GM21423 (cell line): Measurements from ENCODE around the gene POLR2F.
"Not testable (repeated sequence)": the region's sequence is repeated elsewhere in the genome, so short reads cannot be mapped to it uniquely, and the experiment has no call there.

Source experiments
- ATAC-seq: cut with Tn5 transposase; IDR thresholded peaks from one replicate; pipeline ENCODE4 v1.9.1; 2021; ENCODE audit warnings: mild to moderate bottlenecking, moderate library complexity; ENCODE audit not compliant: unreplicated experiment

Gene POLR2F

GRCh38 chr22:37925330-37925729 is 28.2 kb upstream of the POLR2F start:
- no peak for ATAC-seq

GRCh38 chr22:37925767-37926166 is 27.7 kb upstream of the POLR2F start:
- ATAC-seq: no peak

- ATAC-seq: no peak
These were observed 27.1 kb upstream of the POLR2F start for GRCh38 chr22:37926358-37926757.

DNA sequence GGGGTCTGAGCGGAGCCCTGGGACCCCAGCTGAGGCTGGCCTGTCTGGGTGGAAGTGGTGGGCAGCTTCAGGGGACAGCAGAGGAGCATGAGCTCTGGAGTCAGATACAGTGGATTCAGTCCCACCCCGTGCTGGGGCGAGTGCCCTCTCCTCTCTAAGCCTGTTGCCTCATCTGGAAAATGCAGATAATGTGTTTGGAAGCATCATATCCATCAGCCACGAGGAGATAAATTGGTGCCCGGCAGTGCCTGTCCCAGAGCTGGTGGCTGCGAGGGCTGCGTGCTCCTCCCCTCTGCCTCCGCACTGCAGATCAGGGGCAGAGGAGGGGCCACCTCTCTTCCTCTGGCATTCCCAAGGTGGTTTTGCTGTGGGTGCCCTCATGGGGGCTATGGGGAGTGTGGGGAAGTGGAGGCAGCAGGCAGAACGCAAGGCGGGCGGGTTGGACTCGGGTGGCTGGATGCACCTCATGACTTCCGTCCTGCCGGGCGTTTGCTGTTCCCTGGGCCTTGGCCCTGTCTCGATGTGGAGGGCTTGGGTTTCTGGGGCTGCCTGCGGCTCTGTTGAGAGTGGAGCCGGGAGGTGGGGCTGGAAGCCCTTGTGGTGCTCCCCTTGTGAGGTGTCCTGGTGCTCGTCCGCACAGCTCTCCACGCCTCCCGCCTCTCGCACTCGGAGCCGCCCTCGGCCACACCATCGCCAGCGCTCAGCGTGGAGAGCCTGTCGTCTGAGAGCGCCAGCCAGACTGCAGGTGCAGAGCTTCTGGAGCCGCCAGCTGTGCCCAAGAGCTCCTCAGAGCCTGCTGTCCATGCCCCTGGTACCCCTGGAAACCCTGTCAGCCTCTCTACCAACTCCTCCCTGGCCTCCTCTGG is 26.5 kb upstream of the POLR2F start:
- ATAC-seq: no peak

DNA sequence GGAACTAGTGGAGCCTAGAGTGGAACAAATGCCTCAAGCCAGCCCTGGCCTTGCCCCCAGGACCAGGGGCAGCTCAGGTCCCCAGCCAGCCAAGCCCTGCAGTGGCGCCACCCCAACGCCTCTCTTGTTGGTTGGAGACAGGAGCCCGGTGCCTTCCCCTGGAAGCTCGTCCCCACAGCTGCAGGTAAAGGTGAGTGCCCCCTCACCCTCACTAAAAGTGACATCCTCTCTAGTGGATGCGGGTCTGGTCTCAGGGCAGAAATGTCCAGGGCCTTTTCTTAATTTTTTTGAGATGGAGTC is 25.9 kb upstream of the POLR2F start:
- ATAC-seq: no peak

- no peak for ATAC-seq
These were observed 24.1 kb upstream of the POLR2F start for GRCh38 chr22:37929390-37929789.

DNA sequence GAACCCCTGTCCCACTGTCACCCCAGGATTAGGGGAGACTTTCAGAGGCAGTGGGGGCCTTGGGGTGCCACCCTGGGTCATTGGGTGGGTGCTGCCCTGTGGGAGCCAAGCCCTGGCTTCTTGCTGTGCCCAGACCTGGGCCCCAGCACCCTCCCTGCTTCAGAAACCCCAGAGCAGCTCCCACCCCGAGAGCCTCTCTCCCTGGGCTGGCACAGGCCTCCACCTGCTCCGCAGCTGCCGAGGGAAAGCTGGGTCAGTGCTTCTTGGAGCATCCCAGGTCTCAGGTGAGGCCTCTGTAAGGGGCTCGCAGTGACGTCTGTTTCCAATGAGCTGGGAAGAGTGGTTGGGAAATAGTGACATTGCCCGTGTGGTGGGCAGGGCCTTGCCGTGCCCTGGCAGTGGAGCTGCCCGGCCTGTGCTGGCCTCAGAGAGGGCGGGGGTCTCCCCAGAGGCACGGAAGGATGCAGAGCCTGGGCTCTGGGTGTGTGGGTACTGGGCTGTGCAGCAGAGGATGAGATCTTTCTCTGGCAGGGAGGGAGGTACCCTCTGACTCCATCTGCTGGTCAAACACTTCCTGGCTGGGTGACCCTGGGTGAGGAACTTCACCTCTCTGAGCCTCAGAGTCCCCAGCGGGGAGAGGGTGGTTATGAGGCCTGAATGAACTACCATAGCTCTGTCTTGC is 23.1 kb upstream of the POLR2F start:
- no peak for ATAC-seq

GRCh38 chr22:37930952-37931440 is 22.5 kb upstream of the POLR2F start:
- ATAC-seq: no peak

GRCh38 chr22:37931893-37932389 is 21.6 kb upstream of the POLR2F start:
- no peak for ATAC-seq

- no peak for ATAC-seq
These were observed 21.1 kb upstream of the POLR2F start for GRCh38 chr22:37932401-37932800.

DNA sequence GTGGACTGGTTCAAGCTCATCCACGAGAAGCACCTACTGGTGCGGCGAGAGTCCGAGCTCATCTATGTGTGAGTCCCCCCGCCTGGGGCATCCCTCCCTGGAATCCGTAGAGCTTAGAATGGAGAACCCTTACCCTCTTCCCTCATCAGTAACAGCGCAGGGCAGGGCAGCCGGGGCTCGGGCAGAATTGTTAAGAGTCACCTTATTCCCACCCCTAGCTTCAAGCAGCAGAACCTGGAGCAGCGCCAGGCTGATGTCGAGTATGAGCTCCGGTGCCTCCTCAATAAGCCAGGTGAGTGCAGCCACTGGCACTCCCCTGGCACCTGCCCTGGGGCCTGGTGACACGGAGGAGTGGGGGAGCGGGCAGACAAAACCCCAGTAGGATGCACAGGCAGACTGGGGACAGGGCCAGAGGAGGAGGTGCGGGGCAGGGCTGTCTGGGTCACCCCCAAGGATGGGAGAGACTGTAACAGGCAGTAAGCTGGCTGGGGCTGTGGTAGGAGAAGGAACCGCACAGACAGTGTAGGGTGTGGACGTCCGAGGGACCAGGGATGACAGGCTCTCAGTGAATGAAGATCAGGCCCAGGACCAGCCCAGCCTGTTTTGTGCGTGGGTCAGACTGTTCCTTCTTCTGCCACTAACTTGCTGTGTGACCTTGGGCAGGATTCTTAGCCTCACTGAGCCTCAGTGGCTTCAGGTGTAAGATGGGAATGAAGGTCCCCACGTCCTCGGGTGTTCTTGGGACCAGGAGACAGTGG is 20.5 kb upstream of the POLR2F start:
- no peak for ATAC-seq

DNA sequence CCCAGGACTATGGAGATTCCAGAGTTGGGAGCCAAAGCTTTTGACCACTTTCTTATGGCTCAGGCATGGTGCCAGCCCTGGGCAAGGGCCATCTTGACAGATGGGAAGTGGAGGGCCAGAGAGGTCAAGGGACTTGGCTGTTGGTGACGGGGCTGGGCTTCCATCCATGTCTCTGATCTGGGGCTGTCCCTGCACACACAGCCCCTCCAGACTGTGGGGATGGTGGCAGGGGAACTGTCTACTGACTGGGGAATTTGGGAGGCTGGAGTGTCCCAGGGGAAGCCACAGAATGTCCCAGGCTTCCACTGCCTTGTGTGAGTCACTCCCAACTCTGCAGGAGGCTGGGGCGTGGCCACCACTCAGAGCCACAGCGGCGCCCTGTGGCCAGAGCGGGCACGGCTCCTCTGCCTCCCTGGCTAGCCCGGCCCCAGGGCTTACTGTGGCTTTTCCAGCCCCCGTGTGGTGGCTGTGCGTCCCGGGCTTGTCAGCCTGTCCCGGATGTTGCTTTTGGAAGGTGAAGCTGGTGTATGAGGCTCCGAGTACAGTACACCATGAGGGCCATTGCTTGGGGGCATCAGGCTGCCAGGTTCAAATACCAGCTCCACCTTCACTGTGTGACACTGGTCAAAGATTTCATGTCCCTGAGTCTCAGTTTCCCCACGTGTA is 19.7 kb upstream of the POLR2F start:
- ATAC-seq: peak; percentile 75

GRCh38 chr22:37940698-37941376 is 12.7 kb upstream of the POLR2F start:
- ATAC-seq: no peak

- ATAC-seq: no peak
These were observed 11.4 kb upstream of the POLR2F start for GRCh38 chr22:37942133-37942532.

DNA sequence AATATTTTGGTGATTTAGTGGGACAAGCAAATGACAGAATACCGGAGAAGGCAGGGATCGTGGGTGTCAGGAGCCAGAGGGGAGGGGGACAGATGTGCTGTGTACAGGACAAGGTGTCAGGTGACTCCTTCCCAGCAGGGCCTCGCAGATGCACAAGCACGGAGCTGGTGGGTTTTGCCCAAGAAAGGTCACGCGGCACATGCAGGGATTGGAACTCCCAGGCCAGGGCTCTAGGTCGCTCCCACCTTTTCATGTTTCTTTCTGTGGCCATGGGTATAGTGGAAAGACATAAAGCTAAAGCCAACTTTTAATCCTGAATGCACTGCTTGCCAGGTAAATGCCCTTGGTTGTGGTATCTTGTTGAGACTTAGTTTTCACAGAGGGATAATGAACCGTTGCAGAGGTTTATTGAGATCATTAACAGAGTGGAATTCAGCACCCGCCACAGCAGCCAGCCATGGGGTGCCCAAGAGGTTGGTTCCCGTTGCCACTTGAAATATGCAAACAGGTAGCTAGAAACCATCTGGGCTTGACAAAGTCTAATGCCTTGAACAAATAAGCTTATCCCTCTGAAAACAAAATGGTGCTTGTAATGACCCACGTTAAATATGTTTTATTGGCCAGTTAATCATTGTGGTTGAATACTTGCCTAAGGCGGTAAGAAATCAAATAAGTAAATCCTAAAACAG is 10.2 kb upstream of the POLR2F start:
- no peak for ATAC-seq

GRCh38 chr22:37943825-37944198 is 9.7 kb upstream of the POLR2F start:
- no peak for ATAC-seq

DNA sequence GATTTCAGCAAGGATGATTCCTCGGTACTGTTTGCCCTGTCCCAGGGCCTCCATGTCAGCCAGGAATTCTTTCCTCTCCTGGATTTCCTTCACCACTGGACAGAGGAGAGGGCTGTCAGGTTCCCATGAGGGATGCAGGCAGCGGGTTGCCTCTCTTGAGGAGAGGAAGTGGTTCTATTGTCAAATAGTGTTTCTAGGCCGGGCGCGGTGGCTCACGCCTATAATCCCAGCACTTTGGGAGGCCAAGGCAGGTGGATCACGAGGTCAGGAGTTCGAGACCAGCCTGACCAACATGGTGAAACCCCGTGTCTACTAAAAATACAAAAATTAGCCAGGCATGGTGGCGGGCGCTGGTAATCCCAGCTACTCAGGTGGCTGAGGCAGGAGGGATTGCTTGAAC is 9.1 kb upstream of the POLR2F start:
- not testable (repeated sequence) for ATAC-seq

DNA sequence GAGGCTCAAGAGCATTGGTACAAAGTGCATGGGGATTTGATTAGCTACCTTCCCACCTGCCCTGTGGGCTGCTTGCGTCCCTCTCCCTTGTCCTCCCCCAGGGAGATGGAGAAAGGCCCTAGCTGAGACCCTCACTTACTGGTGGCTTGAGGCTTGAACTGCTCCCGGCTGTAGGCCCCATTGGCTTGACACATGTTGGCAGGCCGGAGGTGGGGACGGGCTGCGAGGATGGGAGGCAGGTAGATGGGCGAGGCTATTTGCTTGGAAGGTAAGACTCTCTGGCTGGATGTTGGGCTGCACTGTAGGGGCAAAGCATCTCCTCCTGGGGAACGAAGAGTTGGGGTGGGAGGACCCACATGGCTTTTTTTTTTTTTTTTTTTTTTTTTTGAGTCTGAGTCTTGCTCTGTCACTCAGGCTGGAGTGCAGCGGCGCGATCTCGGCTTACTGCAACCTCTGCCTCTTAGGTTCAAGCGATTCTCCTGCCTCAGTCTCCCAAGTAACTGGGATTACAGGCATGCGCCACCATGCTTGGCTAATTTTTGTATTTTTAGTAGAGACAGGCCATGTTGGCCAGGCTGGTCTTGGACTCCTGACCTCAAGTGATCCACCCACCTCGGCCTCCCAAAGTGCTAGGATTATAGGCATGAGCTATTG is 6.2 kb upstream of the POLR2F start:
- not testable (repeated sequence) for ATAC-seq

GRCh38 chr22:37951305-37951704 is 2.2 kb upstream of the POLR2F start:
- no peak for ATAC-seq
